Stomach (tissue), 9 donors: ENCODE measurements around the gene MMP8. TPM values are rescaled to one million over a fixed set of nuclear protein-coding genes. Genes with fewer than 3 reads are reported as not detected.

Experiments used
- DNase-seq, 2 donors: peaks; one replicate each; pipeline versions ENCODE4 v3.0.0 to v3.0.0-alpha.2; 2013 to 2019
- H3K27ac ChIP-seq, 5 donors: fragments of 200-600 bp in 4 of 5; sonication (generic) in 4 of 5; one replicate each; pipeline ENCODE4 v1.5.1; 2013 to 2019; ENCODE audit warnings: mild to moderate bottlenecking in 1 of 5, moderate library complexity in 1 of 5
- H3K27me3 ChIP-seq, 3 donors: fragments of 200-600 bp; sonication (generic); one replicate each; pipeline ENCODE4 v1.5.1; 2017 to 2019; ENCODE audit warnings: mixed run types in 1 of 3
- H3K36me3 ChIP-seq, 4 donors: fragments of 200-600 bp; sonication (generic); 1 replicate in 3 of 4; 2 replicates in 1 of 4; pipeline ENCODE4 v1.5.1; 2016 to 2019
- H3K4me1 ChIP-seq, 4 donors: fragments of 200-600 bp; sonication (generic); one replicate each; pipeline ENCODE4 v1.5.1; 2016 to 2019
- H3K4me3 ChIP-seq, 4 donors: fragments of 200-600 bp; sonication (generic) in 3 of 4; one replicate each; pipeline ENCODE4 v1.5.1; 2016 to 2019; ENCODE audit warnings: mild to moderate bottlenecking in 1 of 4
- H3K9me3 ChIP-seq, 4 donors: fragments of 200-600 bp; sonication (generic); one replicate each; pipeline ENCODE4 v1.5.1; 2016 to 2019
- EP300 ChIP-seq: sonication (generic); formaldehyde crosslinking; IDR thresholded peaks from one replicate; pipeline ENCODE4 v1.6.1; 2017; ENCODE audit warnings: antibody characterized with exemption
- POLR2A ChIP-seq, 4 donors: fragments of 450-650 bp; IDR thresholded peaks; one replicate each; pipeline ENCODE4 v1.6.1; 2016; ENCODE audit warnings: antibody characterized with exemption in 4 of 4, control low read depth in 2 of 4, mild to moderate bottlenecking in 1 of 4, moderate library complexity in 1 of 4
- POLR2AphosphoS5 ChIP-seq, 3 donors: sonication (generic); formaldehyde crosslinking; IDR thresholded peaks; one replicate each; pipeline ENCODE4 v1.6.1; 2016; ENCODE audit warnings: antibody characterized with exemption in 3 of 3
- WGBS, 5 donors: extraction: QIAGEN DNeasy Blood & Tissue Kit in 3 of 5; methylation state at CpG; one replicate each; pipeline versions ENCODE4 v1.1.5 to v1.1.7; 2013 to 2018; 5-methylcytosine and 5-hydroxymethylcytosine counted together
- intact Hi-C: fragments of 100-400 bp; cut with DNase I; formaldehyde crosslinking; loops from one replicate; pipeline ENCODE4 v1.15.1; 2023; ENCODE audit warnings: low total_unique reads
- polyA plus RNA-seq, 3 donors: library from polyadenylated mRNA; stranded (reverse); fragments of 200-250 nt; gene quantifications; one replicate each; pipeline ENCODE4 v1.2.3, GENCODE V29; 2013
- total RNA-seq, 5 donors: library from RNA; depleted of rRNA; stranded (reverse); fragments of >200 nt; gene quantifications; one replicate each; pipeline versions ENCODE4 v1.1.0 to v1.2.3, GENCODE V29; 2014 to 2016
- TF ChIP-seq, protein P1 (sequence below), 7 experiments: fragments of 450-650 bp in 4 of 7; fragments of 200-600 bp in 3 of 7; sonication (generic) in 3 of 7; IDR thresholded peaks; one replicate each; pipeline ENCODE4 v1.5.1; 2016 to 2019; ENCODE audit warnings: antibody characterized with exemption in 7 of 7, control low read depth in 2 of 7, mild to moderate bottlenecking in 1 of 7
- donor health status: healthy with polysubstance abuse.
- donor health status: Bipolar disorder and iron deficiency.
- donor health status: healthy.

MMP8 gene
- total and polyA plus RNA-seq, 8 donors = 0.20 to 1.8 (median 0.50) TPM; not detected in 5

DNA sequence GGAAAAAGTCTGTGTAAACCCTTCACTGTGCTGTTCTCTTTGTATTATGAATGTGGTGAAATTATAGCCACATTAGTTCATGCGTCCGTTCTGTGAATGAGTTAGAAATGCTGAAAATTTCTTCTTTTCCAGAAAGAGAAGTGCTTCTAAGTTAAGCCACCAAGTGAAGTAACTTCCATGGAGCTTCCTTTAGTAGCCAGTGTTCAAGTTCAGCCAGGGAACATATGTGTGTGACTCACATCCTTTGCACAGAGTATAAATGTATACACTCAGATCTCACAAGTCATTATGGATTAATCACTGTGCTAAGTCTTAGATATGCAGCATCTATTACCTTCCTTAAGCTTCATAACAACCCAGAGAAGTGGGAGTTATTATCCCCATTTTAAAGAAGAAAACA lies 3.1 kb upstream of the MMP8 start:
- Histone ChIP-seq H3K4me1 (no peaks in the 10 kb centered on the region), H3K4me3 (no peak overlapping the region), H3K36me3 (no peaks in the 10 kb centered on the region), H3K9me3 (peaks cover 0 to 5% (median 2%) of the 10 kb centered on the region in 4 donors), H3K27me3 (no peaks in the 10 kb centered on the region), H3K27ac (no peak overlapping the region)
- 64 to 86% (median 83%) methylated on average over 2 of the region's 2 CpGs for WGBS, 5 donors
- intact Hi-C loops = no loop called here
- DNase-seq = no peak
- TF ChIP-seq EP300 = no peak
- TF ChIP-seq, protein P1, sequence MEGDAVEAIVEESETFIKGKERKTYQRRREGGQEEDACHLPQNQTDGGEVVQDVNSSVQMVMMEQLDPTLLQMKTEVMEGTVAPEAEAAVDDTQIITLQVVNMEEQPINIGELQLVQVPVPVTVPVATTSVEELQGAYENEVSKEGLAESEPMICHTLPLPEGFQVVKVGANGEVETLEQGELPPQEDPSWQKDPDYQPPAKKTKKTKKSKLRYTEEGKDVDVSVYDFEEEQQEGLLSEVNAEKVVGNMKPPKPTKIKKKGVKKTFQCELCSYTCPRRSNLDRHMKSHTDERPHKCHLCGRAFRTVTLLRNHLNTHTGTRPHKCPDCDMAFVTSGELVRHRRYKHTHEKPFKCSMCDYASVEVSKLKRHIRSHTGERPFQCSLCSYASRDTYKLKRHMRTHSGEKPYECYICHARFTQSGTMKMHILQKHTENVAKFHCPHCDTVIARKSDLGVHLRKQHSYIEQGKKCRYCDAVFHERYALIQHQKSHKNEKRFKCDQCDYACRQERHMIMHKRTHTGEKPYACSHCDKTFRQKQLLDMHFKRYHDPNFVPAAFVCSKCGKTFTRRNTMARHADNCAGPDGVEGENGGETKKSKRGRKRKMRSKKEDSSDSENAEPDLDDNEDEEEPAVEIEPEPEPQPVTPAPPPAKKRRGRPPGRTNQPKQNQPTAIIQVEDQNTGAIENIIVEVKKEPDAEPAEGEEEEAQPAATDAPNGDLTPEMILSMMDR (IDR thresholded peaks at IDR 0.05) = no peak
- no peak for TF ChIP-seq POLR2A (IDR thresholded peaks at IDR 0.05)

DNA sequence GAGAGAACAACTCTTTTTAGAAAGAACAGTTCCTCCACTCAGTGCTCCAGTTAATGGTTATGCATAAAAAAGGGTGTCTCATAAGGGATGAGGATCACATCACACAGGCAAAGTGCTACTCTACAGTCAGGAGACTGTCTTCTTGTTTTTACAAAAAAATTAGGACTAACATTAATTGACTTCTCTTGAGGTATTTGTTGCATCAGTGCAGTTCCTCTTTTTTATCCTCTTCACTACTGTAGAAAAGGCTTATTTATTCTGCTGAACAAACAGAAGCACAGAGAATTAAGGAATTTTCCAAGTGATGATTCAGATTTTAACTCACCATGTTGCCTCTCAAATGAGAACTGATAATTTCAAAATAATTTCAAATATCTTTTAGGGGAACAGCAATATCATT lies 1.9 kb downstream of the MMP8 start:
- intact Hi-C loops = no loop called here
- Histone ChIP-seq H3K4me1 (no peaks in the 10 kb centered on the region), H3K36me3 (no peaks in the 10 kb centered on the region), H3K27me3 (no peaks in the 10 kb centered on the region), H3K4me3 (no peak overlapping the region), H3K27ac (no peak overlapping the region), H3K9me3 (peaks cover 0 to 5% (median 2%) of the 10 kb centered on the region in 4 donors)
- TF ChIP-seq POLR2AphosphoS5 (IDR thresholded peaks at IDR 0.05) (no peak), EP300 (no peak), POLR2A (IDR thresholded peaks at IDR 0.05) (no peak)
- TF ChIP-seq, protein P1 (IDR thresholded peaks at IDR 0.05) = no peak
- DNase-seq = no peak

DNA sequence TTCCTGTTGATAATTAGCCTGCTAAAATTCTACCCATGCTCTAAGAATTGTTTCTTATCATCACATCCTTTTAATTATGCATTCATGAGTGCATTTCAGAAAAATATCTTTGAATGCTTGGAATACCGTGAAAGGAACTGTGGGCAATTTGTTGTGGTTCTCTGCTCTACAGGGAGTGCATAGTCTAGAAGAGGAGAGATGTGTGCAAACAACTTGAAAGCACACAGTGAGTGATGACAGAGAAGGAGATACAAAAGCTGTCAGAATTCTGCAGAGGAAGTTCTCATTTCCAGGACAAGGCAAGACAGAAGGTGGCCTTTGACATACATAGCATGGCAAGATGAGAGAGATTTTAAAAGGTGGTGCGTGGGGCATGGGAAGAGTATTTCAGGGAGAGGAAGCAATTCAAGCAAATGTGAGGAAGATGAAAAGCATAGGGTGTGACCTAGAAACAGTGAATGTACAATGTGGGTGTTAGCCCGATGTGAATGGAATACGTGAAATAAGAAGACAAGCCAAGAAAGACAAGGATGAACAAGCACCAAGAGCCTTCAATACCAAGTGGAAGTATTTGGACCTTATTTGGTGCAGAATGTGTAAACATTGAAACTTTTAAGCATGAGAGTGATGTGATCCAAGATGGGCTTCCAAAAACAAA lies 5.0 kb downstream of the MMP8 start:
- H3K27ac ChIP-seq = no peak overlapping the region
- no peak overlapping the region for H3K4me3 ChIP-seq
- peaks cover 0 to 5% (median 2%) of the 10 kb centered on the region in 4 donors for H3K9me3 ChIP-seq
- no peak for DNase-seq
- no peaks in the 10 kb centered on the region for H3K4me1 ChIP-seq
- WGBS, 5 donors = 51 to 69% (median 63%) methylated on average over 4 of the region's 4 CpGs
- H3K27me3 ChIP-seq = no peaks in the 10 kb centered on the region
- intact Hi-C loops = no loop called here
- TF ChIP-seq, protein P1 (IDR thresholded peaks at IDR 0.05) = no peak
- TF ChIP-seq EP300 (no peak), POLR2A (IDR thresholded peaks at IDR 0.05) (no peak), POLR2AphosphoS5 (IDR thresholded peaks at IDR 0.05) (no peak)
- H3K36me3 ChIP-seq = no peaks in the 10 kb centered on the region

DNA sequence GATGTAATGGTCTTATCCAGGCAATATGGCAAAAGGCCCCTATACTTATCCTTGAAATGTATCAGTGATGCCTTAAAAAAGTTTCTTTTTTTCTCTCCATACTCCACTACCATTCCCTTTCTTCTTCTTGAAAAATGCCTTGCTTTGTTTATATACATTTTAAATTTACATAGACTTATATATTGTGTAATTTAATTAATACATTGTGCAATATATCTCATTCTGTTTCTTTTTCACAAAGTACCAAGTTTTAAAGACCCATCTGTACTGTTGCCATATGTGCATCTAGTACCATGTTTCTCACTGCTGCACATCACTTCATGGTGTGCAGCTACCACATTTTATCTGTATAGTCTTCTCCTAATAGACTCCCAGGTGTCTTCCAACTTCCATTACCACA lies 7.5 kb downstream of the MMP8 start:
- no peak for DNase-seq
- Histone ChIP-seq H3K9me3 (no peaks in the 10 kb centered on the region), H3K36me3 (no peaks in the 10 kb centered on the region), H3K27me3 (no peaks in the 10 kb centered on the region), H3K4me1 (no peaks in the 10 kb centered on the region), H3K27ac (no peak overlapping the region), H3K4me3 (no peak overlapping the region)
- no peak for TF ChIP-seq POLR2A (IDR thresholded peaks at IDR 0.05)
- TF ChIP-seq EP300 = no peak
- no peak for TF ChIP-seq POLR2AphosphoS5 (IDR thresholded peaks at IDR 0.05)
- TF ChIP-seq, protein P1 (IDR thresholded peaks at IDR 0.05) = no peak
- intact Hi-C loops = no loop called here
